GM12873 (cell line): ENCODE data around the gene DMXL2.

Source experiments
- TF ChIP-seq, protein P1 (sequence below): IDR thresholded peaks from 2 replicates; pipeline ENCODE4 v1.5.1; 2012; ENCODE audit warnings: low read depth, mild to moderate bottlenecking, moderate library complexity, low read length, control low read depth; ENCODE audit not compliant: insufficient read depth; ENCODE audit errors: missing control alignments

The DMXL2 gene

DNA sequence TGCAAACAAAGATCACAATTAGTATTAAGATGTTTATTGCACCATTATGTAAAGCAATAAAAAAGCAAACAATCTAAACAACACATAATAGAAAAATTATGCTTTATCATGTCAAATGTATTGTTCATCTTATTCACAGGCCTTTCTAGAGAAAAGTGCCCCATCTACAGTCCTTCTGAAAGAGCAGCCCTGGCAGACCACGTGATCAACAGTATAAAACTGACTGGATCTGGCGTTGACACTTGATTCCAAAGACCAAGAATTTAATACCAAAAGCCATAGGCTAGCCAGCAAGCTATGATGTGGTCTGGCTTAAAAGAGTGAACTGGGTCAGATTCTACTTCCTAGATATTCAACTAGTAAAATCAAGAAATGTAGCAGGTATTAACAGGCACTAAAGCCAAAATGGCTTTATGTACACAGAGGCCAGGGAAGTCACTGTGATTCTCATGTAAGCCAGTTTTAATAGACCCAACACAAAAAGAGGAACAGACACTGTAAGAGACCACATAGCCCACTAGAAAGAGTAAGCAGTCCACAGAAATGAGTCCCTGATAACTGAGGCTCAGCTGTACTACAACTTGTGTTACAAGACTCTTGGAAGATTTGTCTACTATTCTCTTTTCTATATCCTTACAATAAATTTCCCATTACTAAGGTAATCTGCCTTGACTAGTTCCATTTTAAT, 32.5 kb downstream of the DMXL2 start:
- TF ChIP-seq, protein P1, sequence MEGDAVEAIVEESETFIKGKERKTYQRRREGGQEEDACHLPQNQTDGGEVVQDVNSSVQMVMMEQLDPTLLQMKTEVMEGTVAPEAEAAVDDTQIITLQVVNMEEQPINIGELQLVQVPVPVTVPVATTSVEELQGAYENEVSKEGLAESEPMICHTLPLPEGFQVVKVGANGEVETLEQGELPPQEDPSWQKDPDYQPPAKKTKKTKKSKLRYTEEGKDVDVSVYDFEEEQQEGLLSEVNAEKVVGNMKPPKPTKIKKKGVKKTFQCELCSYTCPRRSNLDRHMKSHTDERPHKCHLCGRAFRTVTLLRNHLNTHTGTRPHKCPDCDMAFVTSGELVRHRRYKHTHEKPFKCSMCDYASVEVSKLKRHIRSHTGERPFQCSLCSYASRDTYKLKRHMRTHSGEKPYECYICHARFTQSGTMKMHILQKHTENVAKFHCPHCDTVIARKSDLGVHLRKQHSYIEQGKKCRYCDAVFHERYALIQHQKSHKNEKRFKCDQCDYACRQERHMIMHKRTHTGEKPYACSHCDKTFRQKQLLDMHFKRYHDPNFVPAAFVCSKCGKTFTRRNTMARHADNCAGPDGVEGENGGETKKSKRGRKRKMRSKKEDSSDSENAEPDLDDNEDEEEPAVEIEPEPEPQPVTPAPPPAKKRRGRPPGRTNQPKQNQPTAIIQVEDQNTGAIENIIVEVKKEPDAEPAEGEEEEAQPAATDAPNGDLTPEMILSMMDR: no peak

DNA sequence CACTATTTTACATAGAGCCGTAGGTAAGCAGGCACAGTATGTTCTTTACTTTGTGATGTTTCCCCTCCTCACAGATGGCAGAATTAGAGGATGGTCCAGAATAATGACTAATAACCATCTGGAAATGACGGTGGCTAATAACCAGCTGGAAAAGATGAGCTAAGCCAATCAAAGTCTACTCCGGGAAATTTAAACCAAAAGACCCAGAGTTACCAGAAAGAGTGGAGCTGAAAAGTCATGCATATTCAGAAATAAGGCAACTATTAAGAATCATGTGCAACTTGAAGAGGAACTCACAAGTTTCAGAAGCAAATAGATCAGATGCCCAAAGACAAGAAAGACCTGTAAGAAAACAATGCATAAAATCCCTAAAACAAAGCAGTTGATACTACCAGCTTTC, 33.6 kb downstream of the DMXL2 start:
- TF ChIP-seq, protein P1: no peak

DNA sequence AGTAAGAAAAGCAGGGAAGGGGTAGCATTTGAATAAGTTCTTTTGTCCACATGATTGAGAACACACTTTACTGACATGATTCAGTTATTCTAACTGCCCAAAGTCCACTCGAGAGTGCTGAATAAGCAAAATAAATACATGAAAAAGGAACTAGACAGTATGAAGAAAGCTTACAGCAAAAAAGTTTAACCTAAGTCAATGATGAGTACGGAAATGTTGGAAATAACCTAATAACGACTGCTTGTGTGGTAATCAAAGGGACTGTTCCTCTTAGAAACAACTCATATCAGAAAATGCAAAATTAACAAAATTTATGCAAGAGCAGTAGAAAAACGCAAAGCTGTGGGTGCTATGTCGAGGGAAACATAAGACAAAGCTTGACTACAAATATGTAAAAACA, 36.6 kb downstream of the DMXL2 start:
- TF ChIP-seq, protein P1: no peak

DNA sequence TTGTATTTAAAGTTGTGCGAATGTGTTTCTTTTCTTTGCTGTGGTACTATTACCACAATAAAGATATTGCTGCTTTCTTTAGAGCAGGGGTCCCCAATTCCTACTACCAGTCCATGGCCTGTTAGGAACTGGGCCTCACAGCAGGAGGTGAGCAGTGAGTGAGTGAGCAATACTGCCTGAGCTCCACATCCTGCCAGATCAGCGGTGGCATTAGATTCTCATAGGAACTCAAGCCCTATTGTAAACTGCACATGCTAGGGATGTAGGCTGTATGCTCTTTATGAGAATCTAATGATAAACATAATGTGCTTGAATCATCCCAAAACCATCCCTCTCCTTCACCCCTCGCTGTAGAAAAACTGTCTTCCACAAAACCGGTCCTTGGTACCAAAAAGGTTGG, 41.6 kb downstream of the DMXL2 start:
- TF ChIP-seq, protein P1: no peak

DNA sequence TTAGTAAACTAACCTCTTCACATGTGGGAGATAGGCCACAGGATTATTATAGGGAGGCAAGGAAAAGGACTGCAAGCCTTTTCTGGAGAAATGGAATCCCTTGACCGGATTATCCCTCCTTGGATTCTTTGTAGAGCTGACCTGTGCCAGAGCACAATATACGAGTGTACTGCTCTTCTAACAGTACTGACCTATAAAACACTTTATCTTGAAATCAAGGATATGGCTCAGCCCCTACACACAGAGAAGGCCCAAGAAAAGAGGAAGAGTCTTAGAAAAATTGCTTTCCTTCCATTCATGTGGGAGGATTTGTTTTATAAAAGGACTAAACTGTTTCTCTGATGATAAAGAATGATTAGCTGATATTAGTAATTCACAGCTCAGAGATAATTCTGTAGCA, 42.2 kb downstream of the DMXL2 start:
- TF ChIP-seq, protein P1: no peak

DNA sequence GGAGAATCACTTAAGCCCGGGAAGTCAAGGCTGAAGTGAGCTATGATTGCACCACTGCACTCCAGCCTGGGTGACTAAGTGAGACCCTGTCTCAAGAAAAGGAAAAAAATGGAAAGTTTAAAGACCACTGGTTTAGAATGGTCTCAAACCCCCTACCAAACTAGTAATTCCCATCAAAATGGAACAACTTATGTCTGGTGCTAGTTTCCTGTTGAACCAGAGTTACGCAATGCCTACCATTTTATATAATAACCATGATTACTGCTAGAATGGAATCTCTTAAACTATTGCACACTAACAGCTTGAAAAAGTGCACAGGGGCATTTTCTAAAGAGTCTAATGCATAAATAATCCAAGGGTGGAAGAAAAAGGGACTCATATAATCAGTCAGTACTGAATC, 43.6 kb downstream of the DMXL2 start:
- TF ChIP-seq, protein P1: no peak

DNA sequence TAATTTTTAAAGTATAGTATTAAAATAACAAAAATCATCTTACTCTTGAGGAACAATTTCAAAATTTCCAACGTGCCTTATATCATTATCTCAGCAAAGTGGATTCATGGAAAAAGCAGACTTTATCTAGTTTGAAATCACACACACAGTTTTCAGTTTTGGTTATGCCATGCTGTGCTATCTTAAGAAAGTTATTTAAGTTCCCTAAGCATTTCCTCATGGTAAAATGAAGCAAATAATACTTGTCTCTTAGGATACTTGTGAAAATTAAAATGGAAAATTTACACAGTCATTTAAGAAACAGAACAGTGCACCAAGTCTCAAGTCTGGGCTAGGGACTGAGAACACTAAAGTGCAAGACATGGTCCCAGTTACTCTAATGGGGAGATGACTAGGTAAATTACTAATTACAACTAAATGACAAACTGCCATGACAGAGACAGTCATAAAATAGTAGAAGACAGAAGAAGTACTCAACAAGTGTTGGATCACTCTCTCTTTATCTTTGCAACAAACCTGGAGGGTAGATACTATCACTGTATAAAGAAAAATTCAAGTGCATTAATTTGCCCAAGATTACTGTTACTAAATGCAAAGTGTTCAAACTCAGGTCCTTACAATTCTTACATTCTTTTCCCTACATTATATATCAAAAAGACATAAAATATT, 44.8 kb downstream of the DMXL2 start:
- TF ChIP-seq, protein P1: no peak
